A549 (cell line): ENCODE results near the gene TNFRSF11A. TPM values are rescaled to one million over a fixed set of nuclear protein-coding genes. Genes with fewer than 3 reads are reported as not detected.

Source experiments
- ATAC-seq, 2 experiments: fragments of 200-7000 bp in 1 of 2; fragments of >200 bp in 1 of 2; cut with Nextera tagmentation in 1 of 2; cut with Tn5 transposase in 1 of 2; 3 replicates each; pipeline versions ENCODE4 v1.8.0 to v1.9.1; 2018 to 2020; ENCODE audit warnings: mild to moderate bottlenecking in 1 of 2, moderate library complexity in 1 of 2
- CTCF ChIA-PET: fragments of 300-600 bp; sonication (Branson Sonifier 250); formaldehyde crosslinking; extraction: SDS; loops from one replicate; lab custom pipeline; 2021; ENCODE audit warnings: antibody characterized with exemption, inconsistent platforms; lab: Yijun Ruan, JAX
- POLR2A ChIA-PET: fragments of 350-600 bp; formaldehyde crosslinking; extraction: SDS; loops from one replicate; lab custom pipeline; 2021; ENCODE audit warnings: antibody characterized with exemption, inconsistent platforms; lab: Yijun Ruan, JAX
- DNase-seq, 2 experiments: peaks; one replicate each; pipeline versions ENCODE4 v3.0.0 to v3.0.0-alpha.2; 2011 to 2016; ENCODE audit warnings: low read depth in 1 of 2, low spot score in 1 of 2
- FAIRE-seq: peaks from 2 replicates; lab custom pipeline; 2011; peaks lifted over from hg19 to GRCh38; lab: Jason Lieb, UNC
- H3K27ac ChIP-seq, 2 experiments: fragments of >200 bp; sonication (Bioruptor Twin); formaldehyde crosslinking; 3 replicates each; pipeline ENCODE4 v1.5.1; 2016 to 2017
- H3K4me1 ChIP-seq: fragments of >200 bp; sonication (Bioruptor Twin); formaldehyde crosslinking; 3 replicates; pipeline ENCODE4 v1.6.1; 2016
- H3K4me2 ChIP-seq: fragments of >200 bp; sonication (Bioruptor Twin); formaldehyde crosslinking; 3 replicates; pipeline ENCODE4 v1.6.1; 2016
- H3K4me3 ChIP-seq: fragments of >200 bp; sonication (Bioruptor Twin); formaldehyde crosslinking; 3 replicates; pipeline ENCODE4 v1.5.1; 2016
- H3K9me3 ChIP-seq: fragments of >200 bp; sonication (Bioruptor Twin); formaldehyde crosslinking; 3 replicates; pipeline ENCODE4 v1.6.1; 2016
- BHLHE40 ChIP-seq: IDR thresholded peaks from 2 replicates; pipeline ENCODE4 v1.6.1; 2012; ENCODE audit warnings: low read depth, low read length, inconsistent platforms
- CEBPB ChIP-seq, 2 experiments: fragments of >200 bp in 1 of 2; sonication (Bioruptor Twin) in 1 of 2; formaldehyde crosslinking in 1 of 2; IDR thresholded peaks; 2 replicates each; pipeline ENCODE4 v1.6.1; 2012 to 2016
- EP300 ChIP-seq, 2 experiments: fragments of >200 bp; sonication (Bioruptor Twin); formaldehyde crosslinking; IDR thresholded peaks; 2 replicates in 1 of 2; 3 replicates in 1 of 2; pipeline ENCODE4 v1.6.1; 2016 to 2017
- ESRRA ChIP-seq: fragments of 150-350 bp; IDR thresholded peaks from 2 replicates; pipeline ENCODE4 v1.6.1; 2014; ENCODE audit warnings: mild to moderate bottlenecking, low read length, borderline replicate concordance
- FOSL2 ChIP-seq, 2 experiments: fragments of 450-650 bp in 1 of 2; fragments of >200 bp in 1 of 2; sonication (Bioruptor Twin) in 1 of 2; formaldehyde crosslinking; IDR thresholded peaks; 2 replicates each; pipeline versions ENCODE4 v1.5.0 to v1.6.1; 2016 to 2020; ENCODE audit warnings: mild to moderate bottlenecking in 1 of 2, moderate library complexity in 1 of 2
- FOXS1 ChIP-seq: fragments of 250-450 bp; sonication (Bioruptor Pico); IDR thresholded peaks from 2 replicates; pipeline ENCODE4 v1.5.0; 2020; ENCODE audit warnings: mild to moderate bottlenecking, moderate library complexity
- GATA3 ChIP-seq: IDR thresholded peaks from 2 replicates; pipeline ENCODE4 v1.6.1; 2012; ENCODE audit warnings: borderline replicate concordance
- HEYL ChIP-seq: fragments of 250-450 bp; sonication (Bioruptor Pico); IDR thresholded peaks from 2 replicates; pipeline ENCODE4 v1.8.0; 2021; ENCODE audit warnings: mild to moderate bottlenecking, moderate library complexity
- HOXB13 ChIP-seq: fragments of 250-450 bp; sonication (Bioruptor Pico); IDR thresholded peaks from 2 replicates; pipeline ENCODE4 v1.5.0; 2020; ENCODE audit warnings: low read depth, mild to moderate bottlenecking, moderate library complexity
- HOXB5 ChIP-seq: fragments of 250-450 bp; sonication (Bioruptor Pico); IDR thresholded peaks from 2 replicates; pipeline ENCODE4 v1.5.0; 2020; ENCODE audit warnings: mild to moderate bottlenecking, moderate library complexity
- JUNB ChIP-seq: fragments of >200 bp; sonication (Bioruptor Twin); formaldehyde crosslinking; IDR thresholded peaks from 2 replicates; pipeline ENCODE4 v1.6.1; 2016
- KDM5A ChIP-seq: fragments of 200-600 bp; sonication (generic); IDR thresholded peaks from 2 replicates; pipeline ENCODE4 v1.6.1; 2016; ENCODE audit warnings: antibody characterized with exemption, mild to moderate bottlenecking
- MAZ ChIP-seq: fragments of 150-350 bp; IDR thresholded peaks from 2 replicates; pipeline ENCODE4 v1.6.1; 2014; ENCODE audit warnings: antibody characterized with exemption, low read depth, low read length, borderline replicate concordance
- MYC ChIP-seq: IDR thresholded peaks from 2 replicates; pipeline ENCODE4 v1.6.1; 2012; ENCODE audit warnings: mild to moderate bottlenecking, inconsistent platforms, low read length, improper control_type of control experiment, borderline replicate concordance
- NR3C1 ChIP-seq: fragments of >200 bp; sonication (Bioruptor Twin); formaldehyde crosslinking; IDR thresholded peaks from 3 replicates; pipeline ENCODE4 v1.6.1; 2017
- PHF8 ChIP-seq: fragments of 200-600 bp; sonication (generic); IDR thresholded peaks from 2 replicates; pipeline ENCODE4 v1.6.1; 2016; ENCODE audit warnings: low read depth, mild to moderate bottlenecking, antibody characterized with exemption, moderate library complexity, borderline replicate concordance
- POLR2A ChIP-seq: IDR thresholded peaks from 2 replicates; pipeline ENCODE4 v1.6.1; 2012; ENCODE audit warnings: mild to moderate bottlenecking, low read length
- POLR2AphosphoS2 ChIP-seq: conservative IDR thresholded peaks from 2 replicates; pipeline ENCODE4 v1.6.1; 2012; ENCODE audit warnings: low read length, improper control_type of control experiment, inconsistent platforms
- RAD21 ChIP-seq, 2 experiments: fragments of >200 bp in 1 of 2; sonication (Bioruptor Twin) in 1 of 2; formaldehyde crosslinking in 1 of 2; IDR thresholded peaks in 1 of 2; conservative IDR thresholded peaks in 1 of 2; 2 replicates in 1 of 2; 3 replicates in 1 of 2; pipeline ENCODE4 v1.6.1; 2012 to 2018; ENCODE audit warnings: inconsistent platforms in 1 of 2
- RFX5 ChIP-seq: fragments of 450-650 bp; IDR thresholded peaks from 2 replicates; pipeline ENCODE4 v1.7.1; 2014; ENCODE audit warnings: antibody characterized with exemption, mild to moderate bottlenecking, moderate library complexity
- SMC3 ChIP-seq: fragments of >200 bp; sonication (Bioruptor Twin); formaldehyde crosslinking; IDR thresholded peaks from 3 replicates; pipeline ENCODE4 v1.6.1; 2018; ENCODE audit warnings: inconsistent platforms
- TFCP2L1 ChIP-seq: fragments of 250-450 bp; sonication (Bioruptor Pico); IDR thresholded peaks from 2 replicates; pipeline ENCODE4 v1.5.0; 2021; ENCODE audit warnings: mild to moderate bottlenecking
- TP53 ChIP-seq: fragments of 250-450 bp; sonication (Bioruptor Pico); IDR thresholded peaks from 2 replicates; pipeline ENCODE4 v1.5.0; 2021; ENCODE audit warnings: mild to moderate bottlenecking, moderate library complexity
- ZFP36 ChIP-seq: fragments of 450-650 bp; IDR thresholded peaks from 2 replicates; pipeline ENCODE4 v1.6.1; 2014; ENCODE audit warnings: borderline replicate concordance; ENCODE audit not compliant: partially characterized antibody
- ZNF302 ChIP-seq: fragments of 250-450 bp; sonication (Bioruptor Pico); IDR thresholded peaks from 2 replicates; pipeline ENCODE4 v1.9.0; 2021; ENCODE audit warnings: inconsistent platforms, mild to moderate bottlenecking, moderate library complexity
- WGBS: methylation state at CpG from one replicate; pipeline ENCODE4 v1.1.6; 2017; ENCODE audit errors: missing lambda C conversion rate; 5-methylcytosine and 5-hydroxymethylcytosine counted together
- polyA plus RNA-seq, 4 experiments: library from polyadenylated mRNA; depleted of rRNA in 3 of 4; stranded (reverse); fragments of >200 nt; fragmentation: RNase III in 1 of 4; extraction: RNeasy Plus Mini Kit Qiagen cat#74134 plus additional on column Dnase treatment in 1 of 4; gene quantifications; 2 replicates in 3 of 4; 3 replicates in 1 of 4; pipeline ENCODE4 v1.2.3, GENCODE V29; 2011 to 2017
- TF ChIP-seq, protein P1 (sequence below): IDR thresholded peaks from 2 replicates; pipeline ENCODE4 v1.6.1; 2012; ENCODE audit warnings: low read depth, borderline replicate concordance
- TF ChIP-seq, protein P2 (sequence below): fragments of 200-600 bp; sonication (generic); IDR thresholded peaks from 2 replicates; pipeline ENCODE4 v1.6.1; 2016; ENCODE audit warnings: antibody characterized with exemption, mild to moderate bottlenecking, moderate library complexity
- TF ChIP-seq, protein P3 (sequence below): fragments of 250-450 bp; sonication (Bioruptor Pico); IDR thresholded peaks from 2 replicates; pipeline ENCODE4 v1.5.0; 2020; ENCODE audit warnings: low read depth, mild to moderate bottlenecking, moderate library complexity
- TF ChIP-seq, protein P4 (sequence below): fragments of 250-450 bp; sonication (Bioruptor Pico); IDR thresholded peaks from 2 replicates; pipeline ENCODE4 v1.5.0; 2021; ENCODE audit warnings: mild to moderate bottlenecking, moderate library complexity, borderline replicate concordance

TNFRSF11A gene
- polyA plus RNA-seq, 2 of the 4 experiments (the other 2 are of a cell fraction): 1.9 to 4.0 TPM

DNA sequence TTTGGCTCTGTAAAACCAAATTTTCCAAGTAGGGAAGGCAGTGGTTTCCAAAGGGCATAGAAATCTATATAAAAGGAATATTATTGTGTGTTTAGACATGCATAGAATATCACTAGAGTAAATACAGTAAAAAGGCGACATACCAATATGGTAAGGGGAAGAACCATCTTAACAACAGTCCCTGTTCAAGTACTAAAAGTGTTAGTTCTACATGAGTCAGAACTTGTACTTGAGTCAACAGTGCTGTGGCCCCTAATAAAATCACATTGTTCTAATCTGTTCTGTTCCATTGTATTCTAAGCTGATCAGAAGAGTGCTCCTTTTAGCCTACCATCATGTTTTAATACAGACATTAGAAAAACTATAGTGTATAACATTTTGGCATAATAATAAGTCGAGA, 36.1 kb upstream of the TNFRSF11A start:
- WGBS: 82% methylated on average over 2 of the region's 2 CpGs
- ChIA-PET CTCF (no interaction called here), POLR2A (no interaction called here)
- FAIRE-seq (no peak), ATAC-seq (no peak), DNase-seq (no peak)
- TF ChIP-seq POLR2AphosphoS2 (no peak), FOXS1 (CRISPR knock-in tag) (no peak), CEBPB (IDR thresholded peaks at IDR 0.05) (no peak), HOXB13 (CRISPR knock-in tag) (no peak), ESRRA (no peak), MYC (no peak), GATA3 (no peak), POLR2A (no peak), HEYL (no peak), SMC3 (no peak), KDM5A (no peak), FOSL2 (IDR thresholded peaks at IDR 0.05) (no peak), FOSL2 (CRISPR knock-in tag; IDR thresholded peaks at IDR 0.05) (no peak)
- TF ChIP-seq, protein P1, sequence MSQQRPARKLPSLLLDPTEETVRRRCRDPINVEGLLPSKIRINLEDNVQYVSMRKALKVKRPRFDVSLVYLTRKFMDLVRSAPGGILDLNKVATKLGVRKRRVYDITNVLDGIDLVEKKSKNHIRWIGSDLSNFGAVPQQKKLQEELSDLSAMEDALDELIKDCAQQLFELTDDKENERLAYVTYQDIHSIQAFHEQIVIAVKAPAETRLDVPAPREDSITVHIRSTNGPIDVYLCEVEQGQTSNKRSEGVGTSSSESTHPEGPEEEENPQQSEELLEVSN: no peak
- Histone ChIP-seq H3K27ac (no peak overlapping the region), H3K4me1 (peaks cover 3% of the 10 kb centered on the region; the same call in 1 of the 3 replicates), H3K4me2 (no peak overlapping the region), H3K9me3 (no peaks in the 10 kb centered on the region), H3K4me3 (no peak overlapping the region)

DNA sequence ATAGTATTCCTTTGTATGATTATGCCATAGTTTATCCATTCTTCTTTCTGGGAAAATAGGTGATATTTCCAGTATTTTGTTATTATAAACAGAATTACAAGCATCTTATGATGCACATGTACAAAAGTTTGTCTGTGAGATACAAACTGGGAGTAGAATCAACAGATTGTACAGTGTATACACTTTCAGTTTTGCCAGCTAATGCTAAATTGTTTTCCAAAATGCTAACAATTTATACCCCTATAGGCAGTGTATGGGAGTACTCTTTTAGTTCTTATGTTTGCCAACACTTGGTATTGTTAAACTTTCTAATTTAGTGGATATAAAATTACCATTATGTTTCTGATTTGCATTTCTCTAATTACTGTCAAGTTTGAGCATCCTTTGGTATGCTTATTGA, 31.0 kb upstream of the TNFRSF11A start:
- ATAC-seq: no peak
- CTCF ChIA-PET: no interaction called here

More for the DNA sequence above, 31.0 kb upstream of the TNFRSF11A start:
- POLR2A ChIA-PET: no interaction called here
- DNase-seq (no peak), FAIRE-seq (no peak)
- no peak overlapping the region for H3K27ac ChIP-seq
- no peak overlapping the region for H3K4me3 ChIP-seq
- TF ChIP-seq MAZ: no peak
- TF ChIP-seq JUNB: no peak
- no peak for TF ChIP-seq RAD21 (conservative IDR thresholded peaks at IDR 0.05 in 1 of 2, IDR thresholded peaks at IDR 0.05 in 1 of 2)
- TF ChIP-seq ZFP36: no peak
- TF ChIP-seq TP53 (CRISPR knock-in tag): no peak
- TF ChIP-seq, protein P2, sequence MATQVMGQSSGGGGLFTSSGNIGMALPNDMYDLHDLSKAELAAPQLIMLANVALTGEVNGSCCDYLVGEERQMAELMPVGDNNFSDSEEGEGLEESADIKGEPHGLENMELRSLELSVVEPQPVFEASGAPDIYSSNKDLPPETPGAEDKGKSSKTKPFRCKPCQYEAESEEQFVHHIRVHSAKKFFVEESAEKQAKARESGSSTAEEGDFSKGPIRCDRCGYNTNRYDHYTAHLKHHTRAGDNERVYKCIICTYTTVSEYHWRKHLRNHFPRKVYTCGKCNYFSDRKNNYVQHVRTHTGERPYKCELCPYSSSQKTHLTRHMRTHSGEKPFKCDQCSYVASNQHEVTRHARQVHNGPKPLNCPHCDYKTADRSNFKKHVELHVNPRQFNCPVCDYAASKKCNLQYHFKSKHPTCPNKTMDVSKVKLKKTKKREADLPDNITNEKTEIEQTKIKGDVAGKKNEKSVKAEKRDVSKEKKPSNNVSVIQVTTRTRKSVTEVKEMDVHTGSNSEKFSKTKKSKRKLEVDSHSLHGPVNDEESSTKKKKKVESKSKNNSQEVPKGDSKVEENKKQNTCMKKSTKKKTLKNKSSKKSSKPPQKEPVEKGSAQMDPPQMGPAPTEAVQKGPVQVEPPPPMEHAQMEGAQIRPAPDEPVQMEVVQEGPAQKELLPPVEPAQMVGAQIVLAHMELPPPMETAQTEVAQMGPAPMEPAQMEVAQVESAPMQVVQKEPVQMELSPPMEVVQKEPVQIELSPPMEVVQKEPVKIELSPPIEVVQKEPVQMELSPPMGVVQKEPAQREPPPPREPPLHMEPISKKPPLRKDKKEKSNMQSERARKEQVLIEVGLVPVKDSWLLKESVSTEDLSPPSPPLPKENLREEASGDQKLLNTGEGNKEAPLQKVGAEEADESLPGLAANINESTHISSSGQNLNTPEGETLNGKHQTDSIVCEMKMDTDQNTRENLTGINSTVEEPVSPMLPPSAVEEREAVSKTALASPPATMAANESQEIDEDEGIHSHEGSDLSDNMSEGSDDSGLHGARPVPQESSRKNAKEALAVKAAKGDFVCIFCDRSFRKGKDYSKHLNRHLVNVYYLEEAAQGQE: no peak
- TF ChIP-seq, protein P3, sequence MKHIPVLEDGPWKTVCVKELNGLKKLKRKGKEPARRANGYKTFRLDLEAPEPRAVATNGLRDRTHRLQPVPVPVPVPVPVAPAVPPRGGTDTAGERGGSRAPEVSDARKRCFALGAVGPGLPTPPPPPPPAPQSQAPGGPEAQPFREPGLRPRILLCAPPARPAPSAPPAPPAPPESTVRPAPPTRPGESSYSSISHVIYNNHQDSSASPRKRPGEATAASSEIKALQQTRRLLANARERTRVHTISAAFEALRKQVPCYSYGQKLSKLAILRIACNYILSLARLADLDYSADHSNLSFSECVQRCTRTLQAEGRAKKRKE: no peak
- TF ChIP-seq POLR2AphosphoS2: no peak
- TF ChIP-seq HOXB13 (CRISPR knock-in tag): no peak
- TF ChIP-seq GATA3: no peak
- no peak for TF ChIP-seq MYC
- no peak for TF ChIP-seq EP300 (IDR thresholded peaks at IDR 0.05)
- no peak for TF ChIP-seq PHF8
- TF ChIP-seq NR3C1: no peak
- TF ChIP-seq, protein P4, sequence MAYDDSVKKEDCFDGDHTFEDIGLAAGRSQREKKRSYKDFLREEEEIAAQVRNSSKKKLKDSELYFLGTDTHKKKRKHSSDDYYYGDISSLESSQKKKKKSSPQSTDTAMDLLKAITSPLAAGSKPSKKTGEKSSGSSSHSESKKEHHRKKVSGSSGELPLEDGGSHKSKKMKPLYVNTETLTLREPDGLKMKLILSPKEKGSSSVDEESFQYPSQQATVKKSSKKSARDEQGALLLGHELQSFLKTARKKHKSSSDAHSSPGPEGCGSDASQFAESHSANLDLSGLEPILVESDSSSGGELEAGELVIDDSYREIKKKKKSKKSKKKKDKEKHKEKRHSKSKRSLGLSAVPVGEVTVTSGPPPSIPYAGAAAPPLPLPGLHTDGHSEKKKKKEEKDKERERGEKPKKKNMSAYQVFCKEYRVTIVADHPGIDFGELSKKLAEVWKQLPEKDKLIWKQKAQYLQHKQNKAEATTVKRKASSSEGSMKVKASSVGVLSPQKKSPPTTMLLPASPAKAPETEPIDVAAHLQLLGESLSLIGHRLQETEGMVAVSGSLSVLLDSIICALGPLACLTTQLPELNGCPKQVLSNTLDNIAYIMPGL: no peak
- no peak for TF ChIP-seq RFX5
- TF ChIP-seq HOXB5 (CRISPR knock-in tag): no peak
- no peak for TF ChIP-seq ZNF302 (CRISPR knock-in tag)
- no peak for TF ChIP-seq TFCP2L1
- no peak for TF ChIP-seq BHLHE40
- TF ChIP-seq, all 56 proteins: peak for 0
- H3K4me2 ChIP-seq: no peak overlapping the region
- H3K4me1 ChIP-seq: no peaks in the 10 kb centered on the region
- no peaks in the 10 kb centered on the region for H3K9me3 ChIP-seq
